HG03432 (cell line): ENCODE data around the gene IMMP2L.
A peak's percentile ranks its signal among the peaks of the same experiment; 100 is the strongest.
"Not testable (repeated sequence)": the region's sequence is repeated elsewhere in the genome, so short reads cannot be mapped to it uniquely, and the experiment has no call there.

Source experiments
- ATAC-seq: cut with Tn5 transposase; IDR thresholded peaks from one replicate; pipeline ENCODE4 v1.9.1; 2021; ENCODE audit warnings: mild to moderate bottlenecking, moderate library complexity; ENCODE audit not compliant: unreplicated experiment

IMMP2L gene

GRCh38 chr7:111088328-111088727 lies 474.0 kb downstream of the IMMP2L start:
- ATAC-seq: no peak

- ATAC-seq: no peak
Observed at GRCh38 chr7:111086532-111086931, 475.8 kb downstream of the IMMP2L start.

- no peak for ATAC-seq
Observed at GRCh38 chr7:111085356-111085755, 476.9 kb downstream of the IMMP2L start.

- peak; percentile 98 for ATAC-seq
Observed at GRCh38 chr7:111083413-111083812, 478.9 kb downstream of the IMMP2L start.

- ATAC-seq: no peak
Observed at GRCh38 chr7:111082351-111082750, 479.9 kb downstream of the IMMP2L start.

- ATAC-seq: no peak
Observed at GRCh38 chr7:111081546-111082267, 480.6 kb downstream of the IMMP2L start.

GRCh38 chr7:111080495-111081105 lies 481.7 kb downstream of the IMMP2L start:
- no peak for ATAC-seq

- no peak for ATAC-seq
Observed at GRCh38 chr7:111077001-111077400, 485.3 kb downstream of the IMMP2L start.

- no peak for ATAC-seq
Observed at GRCh38 chr7:111076205-111076604, 486.1 kb downstream of the IMMP2L start.

GRCh38 chr7:111075498-111075897 lies 486.8 kb downstream of the IMMP2L start:
- no peak for ATAC-seq

GRCh38 chr7:111074748-111075146 lies 487.5 kb downstream of the IMMP2L start:
- no peak for ATAC-seq

GRCh38 chr7:111074071-111074747 lies 488.1 kb downstream of the IMMP2L start:
- ATAC-seq: peak; percentile 59

GRCh38 chr7:111072658-111073057 lies 489.6 kb downstream of the IMMP2L start:
- ATAC-seq: not testable (repeated sequence)

GRCh38 chr7:111071556-111071955 lies 490.7 kb downstream of the IMMP2L start:
- no peak for ATAC-seq

- no peak for ATAC-seq
Observed at GRCh38 chr7:111068618-111069017, 493.7 kb downstream of the IMMP2L start.

- no peak for ATAC-seq
Observed at GRCh38 chr7:111067682-111068081, 494.6 kb downstream of the IMMP2L start.

- ATAC-seq: no peak
Observed at GRCh38 chr7:111067251-111067650, 495.0 kb downstream of the IMMP2L start.

- ATAC-seq: no peak
Observed at GRCh38 chr7:111063166-111063565, 499.1 kb downstream of the IMMP2L start.

GRCh38 chr7:111059833-111060232 lies 502.5 kb downstream of the IMMP2L start:
- ATAC-seq: no peak

GRCh38 chr7:111057066-111057465 lies 505.2 kb downstream of the IMMP2L start:
- no peak for ATAC-seq

- no peak for ATAC-seq
Observed at GRCh38 chr7:111056371-111056770, 505.9 kb downstream of the IMMP2L start.

- no peak for ATAC-seq
Observed at GRCh38 chr7:111053035-111053434, 509.3 kb downstream of the IMMP2L start.
